Measurements from ENCODE around the gene ADAMTS19. TPM values are rescaled to one million over a fixed set of nuclear protein-coding genes. Genes with fewer than 3 reads are reported as not detected.

The ADAMTS19 gene
- polyA plus RNA-seq, 1 donor (not counting 4 experiments of a cell fraction or from before 2014, with no cell fraction given), result 0.08 TPM

- Histone ChIP-seq H3K79me2 (ENCODE audit: control insufficient read depth, insufficient read depth, low read length) (no peaks in the 10 kb centered on the region), H3K4me1 (ENCODE audit: control insufficient read depth, extremely low read depth, insufficient read depth, low read length) (no peaks in the 10 kb centered on the region), H3K4me3 (ENCODE audit: control insufficient read depth in 2 of 3, extremely low read depth in 1 of 3, insufficient read depth in 2 of 3, low read depth in 1 of 3, low read length in 3 of 3) (no peak overlapping the region), H3K36me3 (ENCODE audit: control insufficient read depth in 2 of 2, extremely low read depth in 1 of 2, insufficient read depth in 2 of 2, low read length in 2 of 2) (no peaks in the 10 kb centered on the region), H4K20me1 (ENCODE audit: control insufficient read depth, extremely low read depth, insufficient read depth, low read length) (no peaks in the 10 kb centered on the region), H3K9ac (ENCODE audit: control insufficient read depth, extremely low read depth, insufficient read depth, low read length) (no peak overlapping the region), H3K9me3 (ENCODE audit: control insufficient read depth, low read depth, low read length) (no peaks in the 10 kb centered on the region), H3K4me2 (ENCODE audit: control insufficient read depth, extremely low read depth, insufficient read depth, low read depth, low read length) (no peak overlapping the region), H3K9me1 (ENCODE audit: control insufficient read depth, extremely low read depth, insufficient read depth, low read length) (no peaks in the 10 kb centered on the region), H3K27me3 (ENCODE audit: control insufficient read depth, extremely low read depth, insufficient read depth, low read length) (no peaks in the 10 kb centered on the region), H2AFZ (ENCODE audit: control insufficient read depth, low read length) (no peak overlapping the region), H3K27ac (ENCODE audit: control insufficient read depth, insufficient read depth, low read length) (no peak overlapping the region)
- FAIRE-seq, result no peak
- dilution Hi-C loops (cut with MboI; ENCODE audit: extremely low pct_ligation_motif_present, low sequenced_read_pairs), result no loop called here
- no peak for DNase-seq (ENCODE audit: low read depth, low spot score)
- TF ChIP-seq CTCF (optimal IDR thresholded peaks at IDR 0.05 in 1 of 3, IDR thresholded peaks at IDR 0.05 in 1 of 3, conservative IDR thresholded peaks at IDR 0.05 in 1 of 3; ENCODE audit: extremely low read depth in 1 of 3, insufficient read depth in 2 of 3, low read length in 3 of 3) (no peak), EZH2 (IDR thresholded peaks at IDR 0.05; ENCODE audit: low read length) (no peak)
Measured at GRCh38 chr5:129770024-129770820, 310.1 kb downstream of the ADAMTS19 start.

GRCh38 chr5:129771058-129771838 lies 311.1 kb downstream of the ADAMTS19 start:
- peak; percentile 87 for FAIRE-seq
- H3K4me1 ChIP-seq (ENCODE audit: control insufficient read depth, extremely low read depth, insufficient read depth, low read length), result no peaks in the 10 kb centered on the region

More at GRCh38 chr5:129771058-129771838, 311.1 kb downstream of the ADAMTS19 start:
- no peak overlapping the region for H3K27ac ChIP-seq (ENCODE audit: control insufficient read depth, insufficient read depth, low read length)
- TF ChIP-seq EZH2 (IDR thresholded peaks at IDR 0.05; ENCODE audit: low read length), result peak; percentile 39
- peak; percentile 75 to 87 (median 84) for TF ChIP-seq CTCF (optimal IDR thresholded peaks at IDR 0.05 in 1 of 3, IDR thresholded peaks at IDR 0.05 in 1 of 3, conservative IDR thresholded peaks at IDR 0.05 in 1 of 3; ENCODE audit: extremely low read depth in 1 of 3, insufficient read depth in 2 of 3, low read length in 3 of 3)
- no peak overlapping the region for H3K9ac ChIP-seq (ENCODE audit: control insufficient read depth, extremely low read depth, insufficient read depth, low read length)
- no peaks in the 10 kb centered on the region for H3K79me2 ChIP-seq (ENCODE audit: control insufficient read depth, insufficient read depth, low read length)
- dilution Hi-C loops (cut with MboI; ENCODE audit: extremely low pct_ligation_motif_present, low sequenced_read_pairs), result no loop called here
- H3K36me3 ChIP-seq (ENCODE audit: control insufficient read depth in 2 of 2, extremely low read depth in 1 of 2, insufficient read depth in 2 of 2, low read length in 2 of 2), result no peaks in the 10 kb centered on the region
- no peaks in the 10 kb centered on the region for H3K27me3 ChIP-seq (ENCODE audit: control insufficient read depth, extremely low read depth, insufficient read depth, low read length)
- H3K9me1 ChIP-seq (ENCODE audit: control insufficient read depth, extremely low read depth, insufficient read depth, low read length), result no peaks in the 10 kb centered on the region
- H3K4me3 ChIP-seq (ENCODE audit: control insufficient read depth in 2 of 3, extremely low read depth in 1 of 3, insufficient read depth in 2 of 3, low read depth in 1 of 3, low read length in 3 of 3), result no peak overlapping the region
- DNase-seq (ENCODE audit: low read depth, low spot score), result peak; percentile 21
- no peak overlapping the region for H2AFZ ChIP-seq (ENCODE audit: control insufficient read depth, low read length)
- H3K9me3 ChIP-seq (ENCODE audit: control insufficient read depth, low read depth, low read length), result no peaks in the 10 kb centered on the region
- no peak overlapping the region for H3K4me2 ChIP-seq (ENCODE audit: control insufficient read depth, extremely low read depth, insufficient read depth, low read depth, low read length)
- no peaks in the 10 kb centered on the region for H4K20me1 ChIP-seq (ENCODE audit: control insufficient read depth, extremely low read depth, insufficient read depth, low read length)

Measured in keratinocyte (primary cell).